GM12878 (cell line): Measurements from ENCODE around the gene CFAP61. TPM values are rescaled to one million over a fixed set of nuclear protein-coding genes. Genes with fewer than 3 reads are reported as not detected.

Experiments
- ATAC-seq: fragments of 200-7000 bp; cut with Tn5 transposase; 3 replicates; pipeline ENCODE4 v1.9.1; 2020; ENCODE audit warnings: mild to moderate bottlenecking, moderate library complexity
- BruUV-seq: library from RNA; stranded (reverse); fragments of 400-500 nt; replicated peaks from 2 replicates; lab custom pipeline; 2021; lab: Mats Ljungman, UMichigan
- CTCF ChIA-PET: fragments of 300-600 bp; sonication (Branson Sonifier 250); formaldehyde crosslinking; extraction: SDS; loops from one replicate; lab custom pipeline; 2021; ENCODE audit warnings: inconsistent platforms; lab: Yijun Ruan, JAX
- POLR2A ChIA-PET: fragments of 350-600 bp; formaldehyde crosslinking; extraction: SDS; loops from one replicate; lab custom pipeline; 2021; ENCODE audit warnings: inconsistent platforms; lab: Charles Lee
- RAD21 ChIA-PET: fragments of 300-600 bp; sonication (Branson Sonifier 250); formaldehyde crosslinking; loops from one replicate; lab custom pipeline; 2023; ENCODE audit warnings: antibody characterized with exemption; ENCODE audit not compliant: unreplicated experiment; lab: Charles Lee
- SMC1A ChIA-PET: fragments of 300-600 bp; sonication (Branson Sonifier 250); formaldehyde crosslinking; loops from one replicate; lab custom pipeline; 2023; ENCODE audit not compliant: unreplicated experiment, uncharacterized antibody; lab: Charles Lee
- DNase-seq: peaks from one replicate; pipeline ENCODE4 v3.0.0-alpha.2; 2011; ENCODE audit warnings: low read depth, low spot score
- FAIRE-seq: peaks from 3 replicates; lab custom pipeline; 2011; peaks lifted over from hg19 to GRCh38; lab: Jason Lieb, UNC
- H2AFZ ChIP-seq: 2 replicates; pipeline ENCODE4 v1.6.0; 2011; ENCODE audit warnings: low read depth, low read length, control low read depth; ENCODE audit not compliant: control insufficient read depth
- H3K27ac ChIP-seq: 2 replicates; pipeline ENCODE4 v1.5.1; 2011; ENCODE audit warnings: control low read depth; ENCODE audit not compliant: control insufficient read depth, insufficient read depth
- H3K27me3 ChIP-seq, 2 experiments: replicated peaks in 1 of 2; 2 replicates each; pipeline versions ENCODE4 v1.6.0 to v1.6.1; 2011; ENCODE audit warnings: low read length in 1 of 2; ENCODE audit not compliant: control insufficient read depth in 2 of 2, insufficient read depth in 2 of 2
- H3K36me3 ChIP-seq, 2 experiments: 2 replicates each; pipeline ENCODE4 v1.5.1; 2011; ENCODE audit warnings: low read length in 1 of 2; ENCODE audit not compliant: control insufficient read depth in 2 of 2, insufficient read depth in 2 of 2
- H3K4me1 ChIP-seq: 2 replicates; pipeline ENCODE4 v1.6.1; 2011; ENCODE audit warnings: mild to moderate bottlenecking, low read length, moderate library complexity, mixed read lengths; ENCODE audit not compliant: control insufficient read depth, insufficient read depth
- H3K4me2 ChIP-seq: 2 replicates; pipeline ENCODE4 v1.6.0; 2011; ENCODE audit warnings: control low read depth; ENCODE audit not compliant: control insufficient read depth, insufficient read depth
- H3K4me3 ChIP-seq: fragments of 200-600 bp; sonication (generic); 2 replicates; pipeline ENCODE4 v1.5.1; 2016
- H3K79me2 ChIP-seq: 2 replicates; pipeline ENCODE4 v1.6.0; 2011; ENCODE audit warnings: low read length; ENCODE audit not compliant: control insufficient read depth, insufficient read depth
- H3K9ac ChIP-seq: 2 replicates; pipeline ENCODE4 v1.8.0; 2011; ENCODE audit warnings: low read length, control low read depth, mixed read lengths; ENCODE audit not compliant: control insufficient read depth, insufficient read depth
- H3K9me3 ChIP-seq: replicated peaks from 3 replicates; pipeline ENCODE4 v1.5.1; 2011; ENCODE audit warnings: mild to moderate bottlenecking, low read length; ENCODE audit not compliant: control insufficient read depth, insufficient read depth
- H4K20me1 ChIP-seq: 2 replicates; pipeline ENCODE4 v1.6.0; 2011; ENCODE audit not compliant: control insufficient read depth, insufficient read depth
- CHD4 ChIP-seq: fragments of 200-600 bp; sonication (generic); IDR thresholded peaks from 2 replicates; pipeline ENCODE4 v1.6.1; 2016; ENCODE audit warnings: mild to moderate bottlenecking
- NFYA ChIP-seq: IDR thresholded peaks from 2 replicates; pipeline ENCODE4 v1.6.1; 2011; ENCODE audit warnings: low read depth, mild to moderate bottlenecking, low read length, improper control_type of control experiment, borderline replicate concordance
- SMC3 ChIP-seq: IDR thresholded peaks from 2 replicates; pipeline ENCODE4 v1.6.1; 2011; ENCODE audit warnings: low read length, improper control_type of control experiment, borderline replicate concordance
- SREBF2 ChIP-seq: IDR thresholded peaks from 2 replicates; pipeline ENCODE4 v1.6.1; 2012; ENCODE audit warnings: mild to moderate bottlenecking, low read length
- TCF7 ChIP-seq: IDR thresholded peaks from 2 replicates; pipeline ENCODE4 v1.6.1; 2014; ENCODE audit warnings: antibody characterized with exemption, borderline replicate concordance
- ZBTB11 ChIP-seq: fragments of 450-650 bp; formaldehyde crosslinking; IDR thresholded peaks from 2 replicates; pipeline ENCODE4 v1.5.0; 2022; ENCODE audit warnings: mild to moderate bottlenecking, missing genetic modification characterization
- WGBS: methylation state at CpG from one replicate; pipeline ENCODE4 v1.1.6; 2016; ENCODE audit warnings: low lambda C conversion rate; ENCODE audit not compliant: insufficient replicate concordance, insufficient coverage; ENCODE audit errors: missing lambda C conversion rate; 5-methylcytosine and 5-hydroxymethylcytosine counted together
- in situ Hi-C: fragments of 300-500 bp; cut with MboI; formaldehyde crosslinking; loops from 9 replicates; pipeline ENCODE4 v1.14.3; 2018; ENCODE audit warnings: mixed read lengths
- intact Hi-C: fragments of 100-400 bp; cut with micrococcal nuclease; formaldehyde crosslinking; loops from one replicate; pipeline ENCODE4 v1.14.2; 2022; ENCODE audit not compliant: unreplicated experiment
- polyA plus RNA-seq, 11 experiments: library from polyadenylated mRNA; depleted of rRNA in 4 of 11; unstranded in 6 of 11; stranded (reverse) in 5 of 11; fragments of >200 nt; fragmentation: Nextera tagmentation in 4 of 11; fragmentation: Illumina TruSeq in 1 of 11; extraction: Ambion mirVana in 4 of 11; extraction: Trizol in 1 of 11; gene quantifications; 1 replicate in 1 of 11; 2 replicates in 10 of 11; pipeline versions ENCODE4 v1.2.1 to v1.2.3, GENCODE V29; 2011 to 2016; ENCODE audit warnings: inconsistent platforms in 2 of 11, missing spikeins in 2 of 11, low read depth in 1 of 11
- total RNA-seq, 4 experiments: library from RNA; depleted of rRNA in 3 of 4; stranded (reverse); fragments of >200 nt in 3 of 4; fragmentation: Illumina TruSeq in 1 of 4; extraction: Trizol in 1 of 4; gene quantifications; 2 replicates each; pipeline versions ENCODE4 v1.2.1 to v1.2.3, GENCODE V29; 2013 to 2021
- TF ChIP-seq, protein P1 (sequence below): IDR thresholded peaks from 2 replicates; pipeline ENCODE4 v1.6.1; 2012; ENCODE audit warnings: low read length, inconsistent platforms

The CFAP61 gene
- total and polyA plus RNA-seq, 10 of the 15 experiments (the other 5 are each of a cell fraction or from before 2014, with no cell fraction given), result 0.11 to 0.41 (median 0.24) TPM; not detected in 7

GRCh38 chr20:20148779-20149178 is 96.4 kb downstream of the CFAP61 start:
- CTCF ChIA-PET, result interaction anchor here (1.0 kb wide), 1 partner anchor 15 kb away, joined by 4 read pairs; no protein-coding TSS in a partner anchor
- 37% methylated on average over 2 of the region's 2 CpGs for WGBS
- Histone ChIP-seq H3K4me1 (no peaks in the 10 kb centered on the region), H2AFZ (no peak overlapping the region), H3K4me2 (no peak overlapping the region), H4K20me1 (no peaks in the 10 kb centered on the region), H3K27ac (no peak overlapping the region), H3K79me2 (no peaks in the 10 kb centered on the region), H3K27me3 (no peaks in the 10 kb centered on the region), H3K9ac (no peak overlapping the region), H3K36me3 (no peaks in the 10 kb centered on the region), H3K4me3 (no peak overlapping the region), H3K9me3 (no peaks in the 10 kb centered on the region)
- intact Hi-C loops (no loop called here), in situ Hi-C loops (no loop called here)
- TF ChIP-seq TCF7 (no peak), CHD4 (no peak), SMC3 (no peak), NFYA (no peak), ZBTB11 (no peak), SREBF2 (no peak)
- TF ChIP-seq, protein P1, sequence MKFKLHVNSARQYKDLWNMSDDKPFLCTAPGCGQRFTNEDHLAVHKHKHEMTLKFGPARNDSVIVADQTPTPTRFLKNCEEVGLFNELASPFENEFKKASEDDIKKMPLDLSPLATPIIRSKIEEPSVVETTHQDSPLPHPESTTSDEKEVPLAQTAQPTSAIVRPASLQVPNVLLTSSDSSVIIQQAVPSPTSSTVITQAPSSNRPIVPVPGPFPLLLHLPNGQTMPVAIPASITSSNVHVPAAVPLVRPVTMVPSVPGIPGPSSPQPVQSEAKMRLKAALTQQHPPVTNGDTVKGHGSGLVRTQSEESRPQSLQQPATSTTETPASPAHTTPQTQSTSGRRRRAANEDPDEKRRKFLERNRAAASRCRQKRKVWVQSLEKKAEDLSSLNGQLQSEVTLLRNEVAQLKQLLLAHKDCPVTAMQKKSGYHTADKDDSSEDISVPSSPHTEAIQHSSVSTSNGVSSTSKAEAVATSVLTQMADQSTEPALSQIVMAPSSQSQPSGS, result no peak
- POLR2A ChIA-PET, result no interaction called here
- RAD21 ChIA-PET, result no interaction called here
- BruUV-seq, result no TSS peak
- SMC1A ChIA-PET, result no interaction called here
- ATAC-seq (no peak), DNase-seq (no peak), FAIRE-seq (no peak)
